MM.1S (cell line): ENCODE results near the gene RPL18A.

Experiments
- EZH2 ChIP-seq: fragments of 300-600 bp; sonication (generic); optimal IDR thresholded peaks from 2 replicates; pipeline ENCODE3; 2017; ENCODE audit warnings: low read depth, mild to moderate bottlenecking, antibody characterized with exemption, low read length, mixed read lengths
- EZH2phosphoT487 ChIP-seq: fragments of 300-600 bp; sonication (generic); IDR thresholded peaks from 2 replicates; pipeline ENCODE4 v1.6.1; 2018; ENCODE audit warnings: antibody characterized with exemption, low read length
- TF ChIP-seq, protein P1 (sequence below): fragments of 300-600 bp; sonication (generic); IDR thresholded peaks from 2 replicates; pipeline ENCODE4 v1.5.1; 2016; ENCODE audit warnings: antibody characterized with exemption, low read length, mixed read lengths

GRCh38 chr19:17883627-17884410, 24.1 kb downstream of the RPL18A start:
- TF ChIP-seq EZH2 (no peak), EZH2phosphoT487 (no peak)
- TF ChIP-seq, protein P1, sequence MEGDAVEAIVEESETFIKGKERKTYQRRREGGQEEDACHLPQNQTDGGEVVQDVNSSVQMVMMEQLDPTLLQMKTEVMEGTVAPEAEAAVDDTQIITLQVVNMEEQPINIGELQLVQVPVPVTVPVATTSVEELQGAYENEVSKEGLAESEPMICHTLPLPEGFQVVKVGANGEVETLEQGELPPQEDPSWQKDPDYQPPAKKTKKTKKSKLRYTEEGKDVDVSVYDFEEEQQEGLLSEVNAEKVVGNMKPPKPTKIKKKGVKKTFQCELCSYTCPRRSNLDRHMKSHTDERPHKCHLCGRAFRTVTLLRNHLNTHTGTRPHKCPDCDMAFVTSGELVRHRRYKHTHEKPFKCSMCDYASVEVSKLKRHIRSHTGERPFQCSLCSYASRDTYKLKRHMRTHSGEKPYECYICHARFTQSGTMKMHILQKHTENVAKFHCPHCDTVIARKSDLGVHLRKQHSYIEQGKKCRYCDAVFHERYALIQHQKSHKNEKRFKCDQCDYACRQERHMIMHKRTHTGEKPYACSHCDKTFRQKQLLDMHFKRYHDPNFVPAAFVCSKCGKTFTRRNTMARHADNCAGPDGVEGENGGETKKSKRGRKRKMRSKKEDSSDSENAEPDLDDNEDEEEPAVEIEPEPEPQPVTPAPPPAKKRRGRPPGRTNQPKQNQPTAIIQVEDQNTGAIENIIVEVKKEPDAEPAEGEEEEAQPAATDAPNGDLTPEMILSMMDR, result no peak
